Measurements from ENCODE around the gene BCL11A.

Gene BCL11A

GRCh38 chr2:60508339-60508917 lies 45.0 kb downstream of the BCL11A start:
- Histone ChIP-seq H2AK5ac (ENCODE audit: low read length, severe bottlenecking) (no peak overlapping the region), H2AFZ (ENCODE audit: low read depth, low read length) (no peak overlapping the region)
- WGBS, result 78% methylated on average over 8 of the region's 8 CpGs

GRCh38 chr2:60507211-60507965 lies 46.1 kb downstream of the BCL11A start:
- peaks cover 0 to 7% of the 10 kb centered on the region in 2 experiments for H3K36me3 ChIP-seq (ENCODE audit: control insufficient read depth in 1 of 2, insufficient read depth in 2 of 2, low read depth in 1 of 2, low read length in 2 of 2)
- H4K8ac ChIP-seq (ENCODE audit: low read length), result no peak overlapping the region
- H3K27ac ChIP-seq (ENCODE audit: low read length, poor library complexity, severe bottlenecking), result no peak overlapping the region
- no peak overlapping the region for H3K14ac ChIP-seq (ENCODE audit: low read length in 2 of 2)
- no peak overlapping the region for H2BK120ac ChIP-seq (ENCODE audit: low read depth, low read length)
- DNase-seq, result no peak
- H2BK5ac ChIP-seq (ENCODE audit: low read depth, low read length, poor library complexity, severe bottlenecking), result no peak overlapping the region
- H3K18ac ChIP-seq (ENCODE audit: low read depth in 1 of 2, low read length in 2 of 2), result no peak overlapping the region
- H2AFZ ChIP-seq (ENCODE audit: low read depth, low read length), result no peak overlapping the region
- H3K27me3 ChIP-seq (ENCODE audit: control insufficient read depth in 1 of 2, insufficient read depth in 1 of 2, low read length in 2 of 2), result peaks cover 0 to 12% of the 10 kb centered on the region in 2 experiments
- peaks cover 12% of the 10 kb centered on the region for H3K4me1 ChIP-seq (ENCODE audit: control insufficient read depth, insufficient read depth, low read depth, low read length)
- H3K23ac ChIP-seq (ENCODE audit: low read length in 2 of 2), result no peak overlapping the region
- H3K9me3 ChIP-seq (ENCODE audit: control insufficient read depth, low read length), result no peaks in the 10 kb centered on the region
- H4K91ac ChIP-seq (ENCODE audit: low read length), result no peak overlapping the region
- WGBS, result 94% methylated on average over 8 of the region's 9 CpGs
- H3K4me2 ChIP-seq (ENCODE audit: low read length, poor library complexity, severe bottlenecking), result no peak overlapping the region
- H3K9ac ChIP-seq (ENCODE audit: low read length), result no peak overlapping the region
- H2BK15ac ChIP-seq (ENCODE audit: low read depth, poor library complexity, severe bottlenecking), result no peak overlapping the region
- H2AK5ac ChIP-seq (ENCODE audit: low read length, severe bottlenecking), result no peak overlapping the region
- H3K4ac ChIP-seq (ENCODE audit: low read depth in 1 of 2, low read length in 2 of 2), result no peak overlapping the region
- H3K4me3 ChIP-seq (ENCODE audit: insufficient read depth in 1 of 2, low read depth in 1 of 2, low read length in 2 of 2), result no peak overlapping the region
- H3K79me1 ChIP-seq (replicated peaks; ENCODE audit: low read length, poor library complexity, severe bottlenecking), result peaks cover 38% of the 10 kb centered on the region
- no peak overlapping the region for H2BK12ac ChIP-seq (ENCODE audit: low read length in 2 of 2)

More at GRCh38 chr2:60508339-60508917, 45.0 kb downstream of the BCL11A start:
- no peak overlapping the region for H2BK120ac ChIP-seq (ENCODE audit: low read depth, low read length)
- H2BK15ac ChIP-seq (ENCODE audit: low read depth, poor library complexity, severe bottlenecking), result no peak overlapping the region
- H2BK5ac ChIP-seq (ENCODE audit: low read depth, low read length, poor library complexity, severe bottlenecking), result no peak overlapping the region
- H3K18ac ChIP-seq (ENCODE audit: low read depth in 1 of 2, low read length in 2 of 2), result no peak overlapping the region
- no peak overlapping the region for H3K4me3 ChIP-seq (ENCODE audit: insufficient read depth in 1 of 2, low read depth in 1 of 2, low read length in 2 of 2)
- H3K27ac ChIP-seq (ENCODE audit: low read length, poor library complexity, severe bottlenecking), result no peak overlapping the region
- no peak overlapping the region for H3K9ac ChIP-seq (ENCODE audit: low read length)
- H4K8ac ChIP-seq (ENCODE audit: low read length), result no peak overlapping the region
- H3K9me3 ChIP-seq (ENCODE audit: control insufficient read depth, low read length), result no peaks in the 10 kb centered on the region
- H3K14ac ChIP-seq (ENCODE audit: low read length in 2 of 2), result no peak overlapping the region
- H2BK12ac ChIP-seq (ENCODE audit: low read length in 2 of 2), result no peak overlapping the region
- no peak overlapping the region for H3K23ac ChIP-seq (ENCODE audit: low read length in 2 of 2)
- H3K4ac ChIP-seq (ENCODE audit: low read depth in 1 of 2, low read length in 2 of 2), result no peak overlapping the region
- no peak overlapping the region for H3K4me2 ChIP-seq (ENCODE audit: low read length, poor library complexity, severe bottlenecking)
- no peak overlapping the region for H4K91ac ChIP-seq (ENCODE audit: low read length)
- H3K27me3 ChIP-seq (ENCODE audit: control insufficient read depth in 1 of 2, insufficient read depth in 1 of 2, low read length in 2 of 2), result peaks cover 0 to 12% of the 10 kb centered on the region in 2 experiments
- peaks cover 40% of the 10 kb centered on the region for H3K79me1 ChIP-seq (replicated peaks; ENCODE audit: low read length, poor library complexity, severe bottlenecking)
- peaks cover 0 to 7% of the 10 kb centered on the region in 2 experiments for H3K36me3 ChIP-seq (ENCODE audit: control insufficient read depth in 1 of 2, insufficient read depth in 2 of 2, low read depth in 1 of 2, low read length in 2 of 2)
- H3K4me1 ChIP-seq (ENCODE audit: control insufficient read depth, insufficient read depth, low read depth, low read length), result peaks cover 18% of the 10 kb centered on the region
- no peak for DNase-seq

GRCh38 chr2:60505880-60506260 lies 47.6 kb downstream of the BCL11A start:
- Histone ChIP-seq H2BK120ac (ENCODE audit: low read depth, low read length) (no peak overlapping the region), H4K8ac (ENCODE audit: low read length) (no peak overlapping the region), H3K4me3 (ENCODE audit: insufficient read depth in 1 of 2, low read depth in 1 of 2, low read length in 2 of 2) (no peak overlapping the region), H3K4me2 (ENCODE audit: low read length, poor library complexity, severe bottlenecking) (no peak overlapping the region), H3K36me3 (ENCODE audit: control insufficient read depth in 1 of 2, insufficient read depth in 2 of 2, low read depth in 1 of 2, low read length in 2 of 2) (peaks cover 0 to 2% of the 10 kb centered on the region in 2 experiments), H3K79me1 (replicated peaks; ENCODE audit: low read length, poor library complexity, severe bottlenecking) (peaks cover 32% of the 10 kb centered on the region), H3K9me3 (ENCODE audit: control insufficient read depth, low read length) (no peaks in the 10 kb centered on the region), H3K18ac (ENCODE audit: low read depth in 1 of 2, low read length in 2 of 2) (no peak overlapping the region), H2AFZ (ENCODE audit: low read depth, low read length) (no peak overlapping the region), H3K27ac (ENCODE audit: low read length, poor library complexity, severe bottlenecking) (no peak overlapping the region), H3K4me1 (ENCODE audit: control insufficient read depth, insufficient read depth, low read depth, low read length) (peaks cover 9% of the 10 kb centered on the region), H2AK5ac (ENCODE audit: low read length, severe bottlenecking) (no peak overlapping the region), H3K23ac (ENCODE audit: low read length in 2 of 2) (no peak overlapping the region), H2BK5ac (ENCODE audit: low read depth, low read length, poor library complexity, severe bottlenecking) (no peak overlapping the region), H3K9ac (ENCODE audit: low read length) (no peak overlapping the region), H3K4ac (ENCODE audit: low read depth in 1 of 2, low read length in 2 of 2) (no peak overlapping the region), H3K27me3 (ENCODE audit: control insufficient read depth in 1 of 2, insufficient read depth in 1 of 2, low read length in 2 of 2) (peaks cover 0 to 12% of the 10 kb centered on the region in 2 experiments), H3K14ac (ENCODE audit: low read length in 2 of 2) (no peak overlapping the region), H2BK15ac (ENCODE audit: low read depth, poor library complexity, severe bottlenecking) (no peak overlapping the region), H2BK12ac (ENCODE audit: low read length in 2 of 2) (no peak overlapping the region), H4K91ac (ENCODE audit: low read length) (no peak overlapping the region)
- no peak for DNase-seq
- WGBS, result 76% methylated on average over 4 of the region's 4 CpGs

- H2BK12ac ChIP-seq (ENCODE audit: low read length in 2 of 2), result no peak overlapping the region
- no peak overlapping the region for H3K4me3 ChIP-seq (ENCODE audit: insufficient read depth in 1 of 2, low read depth in 1 of 2, low read length in 2 of 2)
- no peak overlapping the region for H2AK5ac ChIP-seq (ENCODE audit: low read length, severe bottlenecking)
- H3K18ac ChIP-seq (ENCODE audit: low read depth in 1 of 2, low read length in 2 of 2), result no peak overlapping the region
- H3K4ac ChIP-seq (ENCODE audit: low read depth in 1 of 2, low read length in 2 of 2), result no peak overlapping the region
- no peak overlapping the region for H4K8ac ChIP-seq (ENCODE audit: low read length)
- H2BK5ac ChIP-seq (ENCODE audit: low read depth, low read length, poor library complexity, severe bottlenecking), result no peak overlapping the region
- no peak overlapping the region for H2BK120ac ChIP-seq (ENCODE audit: low read depth, low read length)
- peaks cover 11% of the 10 kb centered on the region for H3K4me1 ChIP-seq (ENCODE audit: control insufficient read depth, insufficient read depth, low read depth, low read length)
- H3K23ac ChIP-seq (ENCODE audit: low read length in 2 of 2), result no peak overlapping the region
- no peaks in the 10 kb centered on the region for H3K36me3 ChIP-seq (ENCODE audit: control insufficient read depth in 1 of 2, insufficient read depth in 2 of 2, low read depth in 1 of 2, low read length in 2 of 2)
- no peak overlapping the region for H2BK15ac ChIP-seq (ENCODE audit: low read depth, poor library complexity, severe bottlenecking)
- H3K9ac ChIP-seq (ENCODE audit: low read length), result no peak overlapping the region
- WGBS, result 82% methylated on average over 7 of the region's 10 CpGs
- no peak overlapping the region for H3K27ac ChIP-seq (ENCODE audit: low read length, poor library complexity, severe bottlenecking)
- H4K91ac ChIP-seq (ENCODE audit: low read length), result no peak overlapping the region
- no peaks in the 10 kb centered on the region for H3K9me3 ChIP-seq (ENCODE audit: control insufficient read depth, low read length)
- H3K14ac ChIP-seq (ENCODE audit: low read length in 2 of 2), result no peak overlapping the region
- H2AFZ ChIP-seq (ENCODE audit: low read depth, low read length), result no peak overlapping the region
- DNase-seq, result no peak
- no peak overlapping the region for H3K4me2 ChIP-seq (ENCODE audit: low read length, poor library complexity, severe bottlenecking)
- H3K79me1 ChIP-seq (replicated peaks; ENCODE audit: low read length, poor library complexity, severe bottlenecking), result peaks cover 33% of the 10 kb centered on the region
- peaks cover 0 to 12% of the 10 kb centered on the region in 2 experiments for H3K27me3 ChIP-seq (ENCODE audit: control insufficient read depth in 1 of 2, insufficient read depth in 1 of 2, low read length in 2 of 2)
Measured at GRCh38 chr2:60505240-60505879, 48.1 kb downstream of the BCL11A start.

Data from mesenchymal stem cell (in vitro differentiated cells and primary cell).